Peyer's patch (tissue), 4 donors: ENCODE results near the gene PIEZO1. TPM values are rescaled to one million over a fixed set of nuclear protein-coding genes. Genes with fewer than 3 reads are reported as not detected.

Experiments
- DNase-seq, 3 donors: peaks; one replicate each; pipeline ENCODE4 v3.0.0-alpha.2; 2017 to 2019
- H3K27ac ChIP-seq, 4 donors: fragments of 200-600 bp; sonication (generic); one replicate each; pipeline ENCODE4 v1.5.1; 2016 to 2019
- H3K27me3 ChIP-seq, 2 donors: fragments of 200-600 bp; sonication (generic); one replicate each; pipeline ENCODE4 v1.5.1; 2019
- H3K36me3 ChIP-seq, 3 donors: fragments of 200-600 bp; sonication (generic); one replicate each; pipeline ENCODE4 v1.5.1; 2016 to 2019
- H3K4me1 ChIP-seq, 4 donors: fragments of 200-600 bp; sonication (generic); one replicate each; pipeline ENCODE4 v1.5.1; 2016 to 2019
- H3K4me3 ChIP-seq, 4 donors: fragments of 200-600 bp; sonication (generic); 1 replicate in 3 of 4; 2 replicates in 1 of 4; pipeline ENCODE4 v1.5.1; 2016 to 2019; ENCODE audit warnings: mild to moderate bottlenecking in 1 of 4
- H3K9me3 ChIP-seq, 4 donors: fragments of 200-600 bp; sonication (generic); one replicate each; pipeline ENCODE4 v1.5.1; 2016 to 2019; ENCODE audit warnings: mild to moderate bottlenecking in 1 of 4
- CTCF ChIP-seq, 6 experiments: fragments of 450-650 bp in 4 of 6; fragments of 200-600 bp in 2 of 6; sonication (generic) in 1 of 6; IDR thresholded peaks; one replicate each; pipeline ENCODE4 v1.5.1; 2017 to 2019; ENCODE audit warnings: antibody characterized with exemption in 6 of 6, mild to moderate bottlenecking in 3 of 6, moderate library complexity in 1 of 6
- POLR2A ChIP-seq, 2 donors: fragments of 450-650 bp; IDR thresholded peaks; one replicate each; pipeline ENCODE4 v1.5.1; 2017; ENCODE audit warnings: antibody characterized with exemption in 2 of 2, mild to moderate bottlenecking in 2 of 2, moderate library complexity in 2 of 2
- total RNA-seq, 4 donors: library from RNA; depleted of rRNA; stranded (reverse); fragments of >200 nt; gene quantifications; one replicate each; pipeline ENCODE4 v1.1.0, GENCODE V29; 2016

Gene PIEZO1
- total RNA-seq, 4 donors from 2014 or later, result 76.9 to 218 (median 183) TPM

GRCh38 chr16:88754109-88754911 is 30.7 kb downstream of the PIEZO1 start:
- H3K9me3 ChIP-seq, result no peaks in the 10 kb centered on the region
- DNase-seq, result no peak
- no peaks in the 10 kb centered on the region for H3K36me3 ChIP-seq
- TF ChIP-seq CTCF (IDR thresholded peaks at IDR 0.05) (no peak), POLR2A (IDR thresholded peaks at IDR 0.05) (no peak)
- H3K27me3 ChIP-seq, result no peaks in the 10 kb centered on the region
- H3K4me1 ChIP-seq, result no peaks in the 10 kb centered on the region
- H3K27ac ChIP-seq, result peak overlapping the region in 1 of 4 donors; percentile 26
- H3K4me3 ChIP-seq, result no peak overlapping the region

- Histone ChIP-seq H3K27me3 (no peaks in the 10 kb centered on the region), H3K4me3 (no peak overlapping the region), H3K9me3 (no peaks in the 10 kb centered on the region), H3K27ac (peak overlapping the region in 1 of 4 donors; percentile 26), H3K4me1 (no peaks in the 10 kb centered on the region), H3K36me3 (no peaks in the 10 kb centered on the region)
- TF ChIP-seq CTCF (IDR thresholded peaks at IDR 0.05) (no peak), POLR2A (IDR thresholded peaks at IDR 0.05) (no peak)
- no peak for DNase-seq
These were observed 31.4 kb downstream of the PIEZO1 start for GRCh38 chr16:88753602-88754001.

- Histone ChIP-seq H3K27ac (no peak overlapping the region), H3K4me1 (no peaks in the 10 kb centered on the region), H3K36me3 (no peaks in the 10 kb centered on the region), H3K27me3 (no peaks in the 10 kb centered on the region), H3K4me3 (no peak overlapping the region), H3K9me3 (no peaks in the 10 kb centered on the region)
- DNase-seq, result no peak
- TF ChIP-seq POLR2A (IDR thresholded peaks at IDR 0.05), result no peak
- no peak for TF ChIP-seq CTCF (IDR thresholded peaks at IDR 0.05)
These were observed 31.8 kb downstream of the PIEZO1 start for GRCh38 chr16:88753191-88753590.

GRCh38 chr16:88752386-88753002 is 32.5 kb downstream of the PIEZO1 start:
- no peaks in the 10 kb centered on the region for H3K36me3 ChIP-seq
- no peak overlapping the region for H3K27ac ChIP-seq
- no peaks in the 10 kb centered on the region for H3K9me3 ChIP-seq
- H3K4me3 ChIP-seq, result no peak overlapping the region
- no peak for DNase-seq
- TF ChIP-seq POLR2A (IDR thresholded peaks at IDR 0.05) (no peak), CTCF (IDR thresholded peaks at IDR 0.05) (no peak)
- H3K27me3 ChIP-seq, result no peaks in the 10 kb centered on the region
- no peaks in the 10 kb centered on the region for H3K4me1 ChIP-seq

DNA sequence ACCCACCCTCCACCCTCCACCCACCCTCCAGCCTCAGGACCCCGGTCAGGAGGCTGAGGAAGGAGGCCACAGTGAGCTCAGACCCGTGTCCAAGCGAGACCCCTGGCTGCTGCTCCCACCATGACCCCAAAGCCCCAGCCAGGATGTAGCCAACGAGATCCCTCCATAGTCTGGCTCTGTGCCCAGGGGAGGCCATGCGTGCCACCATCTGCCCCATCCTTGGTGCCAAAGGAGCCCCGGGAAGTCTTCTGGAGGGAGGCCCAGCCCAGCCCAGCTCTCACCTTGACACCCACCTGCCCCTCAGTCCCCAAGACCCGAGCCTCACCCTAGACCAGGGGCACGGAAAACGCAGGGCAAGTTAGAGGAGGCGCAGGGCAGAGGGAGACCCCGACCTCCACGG is 34.2 kb downstream of the PIEZO1 start:
- no peak for DNase-seq
- no peak for TF ChIP-seq POLR2A (IDR thresholded peaks at IDR 0.05)
- no peaks in the 10 kb centered on the region for H3K36me3 ChIP-seq
- no peaks in the 10 kb centered on the region for H3K9me3 ChIP-seq
- H3K4me1 ChIP-seq, result peaks cover 0 to 9% (median 2%) of the 10 kb centered on the region in 4 donors
- no peak overlapping the region for H3K4me3 ChIP-seq
- H3K27ac ChIP-seq, result no peak overlapping the region
- H3K27me3 ChIP-seq, result no peaks in the 10 kb centered on the region

GRCh38 chr16:88749358-88749757 is 35.7 kb downstream of the PIEZO1 start:
- DNase-seq, result no peak
- Histone ChIP-seq H3K36me3 (no peaks in the 10 kb centered on the region), H3K4me1 (peaks cover 0 to 22% (median 12%) of the 10 kb centered on the region in 4 donors), H3K4me3 (no peak overlapping the region), H3K27ac (no peak overlapping the region), H3K27me3 (no peaks in the 10 kb centered on the region), H3K9me3 (no peaks in the 10 kb centered on the region)
- TF ChIP-seq POLR2A (IDR thresholded peaks at IDR 0.05) (no peak), CTCF (IDR thresholded peaks at IDR 0.05) (no peak)
